Gastrocnemius medialis (tissue), 4 donors: ENCODE data around the gene CNGA4. TPM values are rescaled to one million over a fixed set of nuclear protein-coding genes. Genes with fewer than 3 reads are reported as not detected.

ENCODE experiments used
- ATAC-seq, 2 donors: fragments of 150-250 bp; one replicate each; pipeline ENCODE4 v1.9.1; 2016
- DNase-seq, 2 donors: peaks; one replicate each; pipeline ENCODE4 v3.0.0-alpha.2; 2019
- H3K27ac ChIP-seq, 4 donors: fragments of 200-600 bp; sonication (generic); 1 replicate in 1 of 4; 2 replicates in 3 of 4; pipeline ENCODE4 v1.5.1; 2016 to 2018; ENCODE audit warnings: mild to moderate bottlenecking in 2 of 4, moderate library complexity in 1 of 4
- H3K27me3 ChIP-seq, 3 donors: fragments of 200-600 bp; sonication (generic) in 2 of 3; 1 replicate in 1 of 3; 2 replicates in 2 of 3; pipeline versions ENCODE4 v1.5.1 to v1.6.0; 2016 to 2019; ENCODE audit warnings: mild to moderate bottlenecking in 1 of 3, moderate library complexity in 1 of 3
- H3K36me3 ChIP-seq, 2 donors: fragments of 200-600 bp; sonication (generic) in 1 of 2; one replicate each; pipeline ENCODE4 v1.5.1; 2017 to 2018
- H3K4me1 ChIP-seq, 2 donors: fragments of 200-600 bp; sonication (generic) in 1 of 2; one replicate each; pipeline ENCODE4 v1.5.1; 2016 to 2017; ENCODE audit warnings: mild to moderate bottlenecking in 2 of 2
- H3K4me3 ChIP-seq, 4 donors: fragments of 200-600 bp; sonication (generic) in 3 of 4; 1 replicate in 1 of 4; 2 replicates in 3 of 4; pipeline ENCODE4 v1.5.1; 2016 to 2019; ENCODE audit warnings: mild to moderate bottlenecking in 2 of 4
- H3K9me3 ChIP-seq, 3 donors: fragments of 200-600 bp; sonication (generic) in 2 of 3; 1 replicate in 1 of 3; 2 replicates in 2 of 3; pipeline ENCODE4 v1.5.1; 2016 to 2019
- CTCF ChIP-seq, 5 experiments: fragments of 450-650 bp in 3 of 5; fragments of 200-600 bp in 2 of 5; sonication (generic) in 2 of 5; IDR thresholded peaks in 4 of 5; conservative IDR thresholded peaks in 1 of 5; 1 replicate in 4 of 5; 2 replicates in 1 of 5; pipeline ENCODE4 v1.5.1; 2016 to 2019; ENCODE audit warnings: antibody characterized with exemption in 5 of 5, mild to moderate bottlenecking in 3 of 5, moderate library complexity in 3 of 5
- POLR2A ChIP-seq, 2 donors: fragments of 450-650 bp; IDR thresholded peaks; one replicate each; pipeline ENCODE4 v1.6.1; 2017; ENCODE audit warnings: antibody characterized with exemption in 2 of 2, mild to moderate bottlenecking in 2 of 2, moderate library complexity in 2 of 2
- in situ Hi-C, 4 donors: fragments of 200-750 bp; cut with MboI; loops; one replicate each; pipeline versions ENCODE4 v1.15.0 to v1.8.0; 2017; ENCODE audit warnings: low sequenced_read_pairs in 4 of 4
- intact Hi-C: fragments of 100-400 bp; cut with DNase I; formaldehyde crosslinking; loops from one replicate; pipeline ENCODE4 v1.15.1; 2023; ENCODE audit warnings: low total_unique reads
- total RNA-seq, 4 donors: library from RNA; depleted of rRNA; stranded (reverse); fragments of >200 nt; gene quantifications; one replicate each; pipeline versions ENCODE4 v1.1.0 to v1.2.3, GENCODE V29; 2016

Gene CNGA4
- total RNA-seq, 4 donors from 2014 or later: not detected

GRCh38 chr11:6206456-6207180 is 32.3 kb upstream of the CNGA4 start:
- no peak for TF ChIP-seq CTCF (IDR thresholded peaks at IDR 0.05 in 4 of 5, conservative IDR thresholded peaks at IDR 0.05 in 1 of 5)
- TF ChIP-seq POLR2A (IDR thresholded peaks at IDR 0.05): no peak
- no peak overlapping the region for H3K27ac ChIP-seq
- intact Hi-C loops: no loop called here
- in situ Hi-C loops: no loop called here
- ATAC-seq (no peak), DNase-seq (no peak)
- H3K9me3 ChIP-seq: no peaks in the 10 kb centered on the region
- H3K36me3 ChIP-seq: peaks cover 0 to 24% of the 10 kb centered on the region in 2 donors
- H3K27me3 ChIP-seq: no peaks in the 10 kb centered on the region
- H3K4me3 ChIP-seq: no peak overlapping the region
- H3K4me1 ChIP-seq: no peaks in the 10 kb centered on the region

- Histone ChIP-seq H3K27ac (no peak overlapping the region), H3K27me3 (no peaks in the 10 kb centered on the region), H3K4me3 (no peak overlapping the region), H3K4me1 (no peaks in the 10 kb centered on the region), H3K9me3 (no peaks in the 10 kb centered on the region), H3K36me3 (peaks cover 0 to 38% of the 10 kb centered on the region in 2 donors)
- no peak for TF ChIP-seq CTCF (IDR thresholded peaks at IDR 0.05 in 4 of 5, conservative IDR thresholded peaks at IDR 0.05 in 1 of 5)
- TF ChIP-seq POLR2A (IDR thresholded peaks at IDR 0.05): no peak
- ATAC-seq (no peak), DNase-seq (no peak)
- in situ Hi-C loops (no loop called here), intact Hi-C loops (no loop called here)
These were observed 29.1 kb upstream of the CNGA4 start for GRCh38 chr11:6209801-6210200.

- H3K36me3 ChIP-seq: peaks cover 0 to 44% of the 10 kb centered on the region in 2 donors
- no peaks in the 10 kb centered on the region for H3K27me3 ChIP-seq
- in situ Hi-C loops (no loop called here), intact Hi-C loops (no loop called here)
- no peak overlapping the region for H3K27ac ChIP-seq
- DNase-seq (no peak), ATAC-seq (no peak)
- H3K4me1 ChIP-seq: no peaks in the 10 kb centered on the region
- TF ChIP-seq POLR2A (IDR thresholded peaks at IDR 0.05): no peak
- no peak for TF ChIP-seq CTCF (IDR thresholded peaks at IDR 0.05 in 4 of 5, conservative IDR thresholded peaks at IDR 0.05 in 1 of 5)
- no peaks in the 10 kb centered on the region for H3K9me3 ChIP-seq
- no peak overlapping the region for H3K4me3 ChIP-seq
These were observed 28.5 kb upstream of the CNGA4 start for GRCh38 chr11:6210274-6210955.

GRCh38 chr11:6214530-6214929 is 24.4 kb upstream of the CNGA4 start:
- Histone ChIP-seq H3K27ac (no peak overlapping the region), H3K27me3 (no peaks in the 10 kb centered on the region), H3K4me3 (no peak overlapping the region), H3K36me3 (peaks cover 0 to 75% of the 10 kb centered on the region in 2 donors), H3K4me1 (no peaks in the 10 kb centered on the region), H3K9me3 (no peaks in the 10 kb centered on the region)
- ATAC-seq (no peak), DNase-seq (no peak)
- intact Hi-C loops (no loop called here), in situ Hi-C loops (no loop called here)
- no peak for TF ChIP-seq POLR2A (IDR thresholded peaks at IDR 0.05)
- TF ChIP-seq CTCF (IDR thresholded peaks at IDR 0.05 in 4 of 5, conservative IDR thresholded peaks at IDR 0.05 in 1 of 5): no peak
